GM21619 (cell line): ENCODE data around the gene P2RX6.

Source experiments
- ATAC-seq: cut with Tn5 transposase; IDR thresholded peaks from one replicate; pipeline ENCODE4 v1.9.1; 2021; ENCODE audit not compliant: unreplicated experiment

Gene P2RX6

GRCh38 chr22:21012446-21013407, 2.2 kb upstream of the P2RX6 start:
- ATAC-seq, result no peak

- ATAC-seq, result no peak
These were observed 1.2 kb upstream of the P2RX6 start for GRCh38 chr22:21013657-21014201.

- peak; percentile 81 for ATAC-seq
These were observed 701 bp upstream of the P2RX6 start for GRCh38 chr22:21014202-21014725.

- ATAC-seq, result no peak
These were observed 571 bp downstream of the P2RX6 start for GRCh38 chr22:21015466-21016006.

GRCh38 chr22:21016644-21017420, 1.9 kb downstream of the P2RX6 start:
- ATAC-seq, result no peak

GRCh38 chr22:21018314-21018713, 3.3 kb downstream of the P2RX6 start:
- no peak for ATAC-seq

- no peak for ATAC-seq
These were observed 6.0 kb downstream of the P2RX6 start for GRCh38 chr22:21020802-21021429.

- no peak for ATAC-seq
These were observed 7.5 kb downstream of the P2RX6 start for GRCh38 chr22:21022507-21022906.

GRCh38 chr22:21022955-21023614, 8.1 kb downstream of the P2RX6 start:
- ATAC-seq, result no peak

- no peak for ATAC-seq
These were observed 10.3 kb downstream of the P2RX6 start for GRCh38 chr22:21025266-21025665.

- no peak for ATAC-seq
These were observed 11.1 kb downstream of the P2RX6 start for GRCh38 chr22:21025763-21026755.

GRCh38 chr22:21026783-21027692, 12.1 kb downstream of the P2RX6 start:
- no peak for ATAC-seq

- no peak for ATAC-seq
These were observed 13.6 kb downstream of the P2RX6 start for GRCh38 chr22:21028277-21029251.

- no peak for ATAC-seq
These were observed 14.6 kb downstream of the P2RX6 start for GRCh38 chr22:21029486-21030025.

GRCh38 chr22:21030032-21030431, 15.1 kb downstream of the P2RX6 start:
- ATAC-seq, result no peak
